ENCODE results near the gene NT5C2.

Gene NT5C2

GRCh38 chr10:103235775-103236174, 42.7 kb upstream of the NT5C2 start:
- Histone ChIP-seq H4K91ac (ENCODE audit: low read depth, low read length, poor library complexity) (no peak overlapping the region), H2AK5ac (ENCODE audit: low read depth, low read length) (no peak overlapping the region), H3K4me2 (ENCODE audit: insufficient read depth, low read length, poor library complexity, severe bottlenecking) (no peak overlapping the region), H4K8ac (ENCODE audit: low read depth, low read length) (no peak overlapping the region), H2BK120ac (ENCODE audit: low read depth, low read length) (no peak overlapping the region), H2BK12ac (ENCODE audit: low read length) (no peak overlapping the region), H3K27ac (replicated peaks; ENCODE audit: low read length) (no peak overlapping the region), H3K27me3 (ENCODE audit: control insufficient read depth in 3 of 3, insufficient read depth in 3 of 3, low read depth in 1 of 3, low read length in 3 of 3) (no peaks in the 10 kb centered on the region), H3K18ac (ENCODE audit: low read length) (no peak overlapping the region), H3K9me3 (replicated peaks in 1 of 2; ENCODE audit: control insufficient read depth in 2 of 2, insufficient read depth in 1 of 2, low read depth in 1 of 2, low read length in 2 of 2) (no peaks in the 10 kb centered on the region), H3K14ac (ENCODE audit: low read length) (no peak overlapping the region), H3K4me1 (ENCODE audit: control insufficient read depth in 2 of 2, insufficient read depth in 1 of 2, low read depth in 1 of 2, low read length in 2 of 2) (peaks cover 2 to 7% of the 10 kb centered on the region in 2 donors), H3K9ac (ENCODE audit: low read depth, low read length, poor library complexity) (no peak overlapping the region), H2BK15ac (ENCODE audit: low read length) (no peak overlapping the region), H2BK5ac (ENCODE audit: low read length) (no peak overlapping the region), H2AFZ (ENCODE audit: low read length) (no peak overlapping the region), H3K4ac (ENCODE audit: low read length) (no peak overlapping the region), H3K23ac (ENCODE audit: low read depth, low read length, poor library complexity) (no peak overlapping the region), H3K36me3 (replicated peaks in 1 of 2; ENCODE audit: control insufficient read depth in 2 of 2, insufficient read depth in 2 of 2, low read length in 2 of 2) (no peaks in the 10 kb centered on the region), H3K79me1 (ENCODE audit: low read depth, low read length) (no peaks in the 10 kb centered on the region), H3K4me3 (ENCODE audit: low read length in 2 of 2) (no peak overlapping the region)
- WGBS, 2 donors (ENCODE audit: extremely low coverage in 2 of 2, insufficient read length in 2 of 2, insufficient replicate concordance in 1 of 2): no CpG with 5 or more reads among the region's 2 CpGs
- no peak for DNase-seq (ENCODE audit: low spot score)

GRCh38 chr10:103232772-103233488, 39.9 kb upstream of the NT5C2 start:
- Histone ChIP-seq H3K79me1 (ENCODE audit: low read depth, low read length) (no peaks in the 10 kb centered on the region), H4K8ac (ENCODE audit: low read depth, low read length) (no peak overlapping the region), H3K27me3 (ENCODE audit: control insufficient read depth in 3 of 3, insufficient read depth in 3 of 3, low read depth in 1 of 3, low read length in 3 of 3) (no peaks in the 10 kb centered on the region), H2AFZ (ENCODE audit: low read length) (no peak overlapping the region), H2BK15ac (ENCODE audit: low read length) (no peak overlapping the region), H3K23ac (ENCODE audit: low read depth, low read length, poor library complexity) (no peak overlapping the region), H3K18ac (ENCODE audit: low read length) (no peak overlapping the region), H3K4me1 (ENCODE audit: control insufficient read depth in 2 of 2, insufficient read depth in 1 of 2, low read depth in 1 of 2, low read length in 2 of 2) (peaks cover 3 to 13% of the 10 kb centered on the region in 2 donors), H3K36me3 (replicated peaks in 1 of 2; ENCODE audit: control insufficient read depth in 2 of 2, insufficient read depth in 2 of 2, low read length in 2 of 2) (no peaks in the 10 kb centered on the region), H3K4me3 (ENCODE audit: low read length in 2 of 2) (no peak overlapping the region), H4K91ac (ENCODE audit: low read depth, low read length, poor library complexity) (no peak overlapping the region), H3K4ac (ENCODE audit: low read length) (no peak overlapping the region), H2AK5ac (ENCODE audit: low read depth, low read length) (no peak overlapping the region), H3K9ac (ENCODE audit: low read depth, low read length, poor library complexity) (no peak overlapping the region), H2BK5ac (ENCODE audit: low read length) (no peak overlapping the region), H2BK12ac (ENCODE audit: low read length) (no peak overlapping the region), H3K4me2 (ENCODE audit: insufficient read depth, low read length, poor library complexity, severe bottlenecking) (no peak overlapping the region), H2BK120ac (ENCODE audit: low read depth, low read length) (no peak overlapping the region), H3K9me3 (replicated peaks in 1 of 2; ENCODE audit: control insufficient read depth in 2 of 2, insufficient read depth in 1 of 2, low read depth in 1 of 2, low read length in 2 of 2) (no peaks in the 10 kb centered on the region), H3K14ac (ENCODE audit: low read length) (no peak overlapping the region), H3K27ac (replicated peaks; ENCODE audit: low read length) (peak overlapping the region; percentile 2)
- DNase-seq (ENCODE audit: low spot score): no peak
- WGBS, 2 donors (ENCODE audit: extremely low coverage in 2 of 2, insufficient read length in 2 of 2, insufficient replicate concordance in 1 of 2): no CpG with 5 or more reads among the region's 7 CpGs

- Histone ChIP-seq H3K14ac (ENCODE audit: low read length) (no peak overlapping the region), H4K8ac (ENCODE audit: low read depth, low read length) (no peak overlapping the region), H3K9ac (ENCODE audit: low read depth, low read length, poor library complexity) (no peak overlapping the region), H3K27ac (replicated peaks; ENCODE audit: low read length) (peak overlapping the region; percentile 98), H3K4ac (ENCODE audit: low read length) (no peak overlapping the region), H2AFZ (ENCODE audit: low read length) (no peak overlapping the region), H3K4me3 (ENCODE audit: low read length in 2 of 2) (no peak overlapping the region), H3K27me3 (ENCODE audit: control insufficient read depth in 3 of 3, insufficient read depth in 3 of 3, low read depth in 1 of 3, low read length in 3 of 3) (no peaks in the 10 kb centered on the region), H4K91ac (ENCODE audit: low read depth, low read length, poor library complexity) (no peak overlapping the region), H2BK120ac (ENCODE audit: low read depth, low read length) (no peak overlapping the region), H3K79me1 (ENCODE audit: low read depth, low read length) (no peaks in the 10 kb centered on the region), H3K23ac (ENCODE audit: low read depth, low read length, poor library complexity) (no peak overlapping the region), H2BK15ac (ENCODE audit: low read length) (no peak overlapping the region), H2AK5ac (ENCODE audit: low read depth, low read length) (no peak overlapping the region), H3K4me2 (ENCODE audit: insufficient read depth, low read length, poor library complexity, severe bottlenecking) (no peak overlapping the region), H3K9me3 (replicated peaks in 1 of 2; ENCODE audit: control insufficient read depth in 2 of 2, insufficient read depth in 1 of 2, low read depth in 1 of 2, low read length in 2 of 2) (no peaks in the 10 kb centered on the region), H3K4me1 (ENCODE audit: control insufficient read depth in 2 of 2, insufficient read depth in 1 of 2, low read depth in 1 of 2, low read length in 2 of 2) (peaks cover 3 to 13% of the 10 kb centered on the region in 2 donors), H2BK12ac (ENCODE audit: low read length) (no peak overlapping the region), H3K36me3 (replicated peaks in 1 of 2; ENCODE audit: control insufficient read depth in 2 of 2, insufficient read depth in 2 of 2, low read length in 2 of 2) (no peaks in the 10 kb centered on the region), H3K18ac (ENCODE audit: low read length) (no peak overlapping the region), H2BK5ac (ENCODE audit: low read length) (peak overlapping the region; percentile 55)
- DNase-seq (ENCODE audit: low spot score): no peak
- no CpG with 5 or more reads among the region's 3 CpGs for WGBS, 2 donors (ENCODE audit: extremely low coverage in 2 of 2, insufficient read length in 2 of 2, insufficient replicate concordance in 1 of 2)
Observed at GRCh38 chr10:103232131-103232673, 39.1 kb upstream of the NT5C2 start.

GRCh38 chr10:103231047-103231551, 38.0 kb upstream of the NT5C2 start:
- no peak overlapping the region for H3K23ac ChIP-seq (ENCODE audit: low read depth, low read length, poor library complexity)
- H3K18ac ChIP-seq (ENCODE audit: low read length): peak overlapping the region; percentile 95
- no peak overlapping the region for H3K9ac ChIP-seq (ENCODE audit: low read depth, low read length, poor library complexity)
- no peaks in the 10 kb centered on the region for H3K9me3 ChIP-seq (replicated peaks in 1 of 2; ENCODE audit: control insufficient read depth in 2 of 2, insufficient read depth in 1 of 2, low read depth in 1 of 2, low read length in 2 of 2)
- H3K36me3 ChIP-seq (replicated peaks in 1 of 2; ENCODE audit: control insufficient read depth in 2 of 2, insufficient read depth in 2 of 2, low read length in 2 of 2): no peaks in the 10 kb centered on the region
- no CpG with 5 or more reads among the region's 4 CpGs for WGBS, 2 donors (ENCODE audit: extremely low coverage in 2 of 2, insufficient read length in 2 of 2, insufficient replicate concordance in 1 of 2)
- H3K4me3 ChIP-seq (ENCODE audit: low read length in 2 of 2): no peak overlapping the region
- no peak overlapping the region for H2BK15ac ChIP-seq (ENCODE audit: low read length)
- peak overlapping the region; percentile 91 for H2AK5ac ChIP-seq (ENCODE audit: low read depth, low read length)
- no peak overlapping the region for H2BK120ac ChIP-seq (ENCODE audit: low read depth, low read length)
- H2AFZ ChIP-seq (ENCODE audit: low read length): peak overlapping the region; percentile 85
- H3K27ac ChIP-seq (replicated peaks; ENCODE audit: low read length): peak overlapping the region; percentile 98
- peak; percentile 77 for DNase-seq (ENCODE audit: low spot score)
- H3K4me2 ChIP-seq (ENCODE audit: insufficient read depth, low read length, poor library complexity, severe bottlenecking): peak overlapping the region; percentile 31
- H2BK12ac ChIP-seq (ENCODE audit: low read length): peak overlapping the region; percentile 98
- H3K4me1 ChIP-seq (ENCODE audit: control insufficient read depth in 2 of 2, insufficient read depth in 1 of 2, low read depth in 1 of 2, low read length in 2 of 2): peaks cover 3 to 13% of the 10 kb centered on the region in 2 donors
- H3K27me3 ChIP-seq (ENCODE audit: control insufficient read depth in 3 of 3, insufficient read depth in 3 of 3, low read depth in 1 of 3, low read length in 3 of 3): no peaks in the 10 kb centered on the region
- H4K8ac ChIP-seq (ENCODE audit: low read depth, low read length): no peak overlapping the region
- no peaks in the 10 kb centered on the region for H3K79me1 ChIP-seq (ENCODE audit: low read depth, low read length)
- peak overlapping the region; percentile 80 for H4K91ac ChIP-seq (ENCODE audit: low read depth, low read length, poor library complexity)
- no peak overlapping the region for H3K4ac ChIP-seq (ENCODE audit: low read length)
- H2BK5ac ChIP-seq (ENCODE audit: low read length): peak overlapping the region; percentile 69
- H3K14ac ChIP-seq (ENCODE audit: low read length): no peak overlapping the region

All from neuronal stem cell (in vitro differentiated cells).